GM18511 (cell line): ENCODE measurements around the gene PRKCH.

Experiments
- ATAC-seq: cut with Tn5 transposase; IDR thresholded peaks from one replicate; pipeline ENCODE4 v1.9.1; 2021; ENCODE audit warnings: mild to moderate bottlenecking, moderate library complexity; ENCODE audit not compliant: unreplicated experiment

The PRKCH gene

DNA sequence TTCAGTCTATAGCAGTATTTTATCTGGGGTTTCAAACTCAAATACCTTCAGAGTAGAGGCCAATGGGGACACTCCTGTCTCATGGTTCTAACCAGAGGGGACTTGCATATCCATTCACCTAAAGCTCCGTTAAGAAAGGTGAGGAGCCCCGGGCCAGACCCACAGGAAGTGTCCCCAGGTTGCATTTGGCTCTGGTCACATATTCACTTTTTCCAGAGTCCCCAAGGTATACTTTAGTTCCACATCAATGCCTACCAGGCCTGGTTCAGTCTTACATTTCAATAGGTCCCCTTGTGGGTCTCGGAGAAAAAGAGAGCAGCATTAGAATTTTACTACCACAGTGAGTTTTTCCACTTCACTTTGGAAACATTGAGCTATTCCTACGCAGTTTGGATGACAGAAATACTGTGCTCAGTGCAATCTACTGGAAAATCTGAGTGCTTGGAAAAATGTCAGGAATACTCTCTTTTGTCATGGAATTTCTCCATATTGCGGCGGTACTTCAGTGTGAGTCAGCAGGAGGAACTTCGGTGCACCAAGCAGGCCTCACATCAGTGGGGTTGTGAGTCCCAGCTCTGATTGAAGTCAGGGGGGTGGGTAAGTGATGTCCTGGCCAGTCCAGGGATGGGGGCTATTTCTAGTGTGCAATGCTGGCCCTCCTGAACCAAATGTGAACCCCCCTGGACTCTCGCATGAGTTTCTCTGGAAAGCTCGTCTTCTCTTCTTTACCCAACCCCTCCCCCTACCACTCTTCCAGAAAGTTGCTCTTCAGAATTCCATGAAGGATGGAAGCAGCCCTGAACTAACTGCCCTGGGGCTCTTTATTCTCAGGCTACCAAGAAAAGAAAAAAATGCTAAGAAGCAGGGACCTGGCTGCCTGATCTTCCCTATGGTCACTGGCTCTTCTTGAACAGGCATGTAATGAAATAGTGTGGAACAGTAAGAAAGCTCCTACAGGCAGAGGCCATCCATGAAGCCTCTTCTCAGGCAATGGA lies 184.7 kb downstream of the PRKCH start:
- ATAC-seq, result no peak

DNA sequence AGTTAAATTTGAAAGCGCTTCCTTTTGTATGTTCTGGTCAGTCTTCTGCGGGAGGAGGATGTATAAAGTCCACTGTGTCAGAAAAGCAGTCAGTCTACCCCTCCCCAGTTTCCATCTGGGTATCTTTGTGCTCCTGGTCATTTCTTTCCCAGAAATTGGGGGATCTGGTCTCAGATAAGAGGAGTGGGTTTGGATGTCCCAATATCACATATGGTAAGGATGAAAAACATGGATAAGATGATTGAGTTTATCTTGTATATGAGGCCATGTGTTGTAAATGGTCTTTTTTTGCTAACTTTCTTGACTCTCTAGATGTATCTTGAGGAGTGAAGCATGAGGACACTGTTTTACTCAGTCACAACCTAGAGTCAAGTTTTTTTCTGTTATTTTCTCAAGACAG lies 187.1 kb downstream of the PRKCH start:
- ATAC-seq, result no peak

DNA sequence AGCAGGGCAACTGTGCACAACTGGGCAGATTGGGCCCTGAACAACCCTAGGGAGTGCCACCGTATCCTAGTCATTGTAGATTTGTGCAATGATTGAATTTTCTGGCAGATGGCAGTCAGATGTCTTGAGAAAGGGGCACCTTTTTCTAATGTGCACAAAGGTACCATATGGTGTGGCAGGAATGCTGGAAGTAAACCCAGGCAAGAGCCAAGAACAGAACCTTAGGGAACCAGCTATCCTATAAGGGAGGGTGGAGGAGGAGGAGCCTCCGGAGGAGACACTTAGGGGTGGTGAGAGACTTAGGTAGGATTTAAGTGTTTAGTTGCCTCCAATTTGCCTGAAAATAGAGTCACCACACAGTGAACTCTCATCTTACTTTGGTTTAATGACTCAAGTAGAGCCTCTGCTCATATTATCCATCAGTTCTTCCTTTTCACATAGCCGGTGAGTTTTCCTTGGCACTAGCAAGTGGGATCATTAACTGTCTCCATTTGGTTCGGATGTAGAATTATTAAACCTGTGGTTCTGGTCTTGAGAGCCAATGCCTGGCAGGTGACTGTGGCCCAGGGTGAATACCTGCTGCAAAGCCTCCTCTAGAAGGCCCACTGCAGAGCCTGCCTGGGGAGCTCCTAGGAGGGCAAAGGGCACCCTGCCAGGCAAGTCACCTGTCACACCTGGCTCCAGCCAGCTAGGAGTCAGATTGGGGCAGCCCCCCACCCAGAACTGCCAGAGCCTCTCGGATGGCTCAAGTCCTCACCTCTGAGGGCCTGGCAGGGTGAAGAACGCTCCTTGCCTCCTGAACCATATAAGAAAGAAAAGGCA lies 189.6 kb downstream of the PRKCH start:
- ATAC-seq, result no peak

DNA sequence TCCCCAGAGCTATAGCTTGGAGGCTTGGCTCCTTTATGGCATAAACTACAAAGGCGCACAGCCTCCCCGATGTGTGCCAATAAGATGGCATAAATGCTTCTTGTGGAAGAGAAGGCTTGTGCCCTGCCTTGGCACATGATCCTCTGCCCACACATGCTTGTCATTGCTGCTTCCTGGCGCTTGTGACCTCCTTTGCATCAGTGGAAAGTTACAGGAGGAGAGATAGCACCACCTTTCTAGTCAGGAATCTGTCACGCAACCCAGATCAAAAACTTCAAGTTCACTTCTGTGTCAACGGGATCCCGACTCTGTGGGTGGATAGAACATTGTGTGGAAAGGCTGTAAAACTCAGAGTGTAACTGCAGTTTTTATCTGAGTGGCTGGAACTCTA lies 190.2 kb downstream of the PRKCH start:
- ATAC-seq, result no peak

DNA sequence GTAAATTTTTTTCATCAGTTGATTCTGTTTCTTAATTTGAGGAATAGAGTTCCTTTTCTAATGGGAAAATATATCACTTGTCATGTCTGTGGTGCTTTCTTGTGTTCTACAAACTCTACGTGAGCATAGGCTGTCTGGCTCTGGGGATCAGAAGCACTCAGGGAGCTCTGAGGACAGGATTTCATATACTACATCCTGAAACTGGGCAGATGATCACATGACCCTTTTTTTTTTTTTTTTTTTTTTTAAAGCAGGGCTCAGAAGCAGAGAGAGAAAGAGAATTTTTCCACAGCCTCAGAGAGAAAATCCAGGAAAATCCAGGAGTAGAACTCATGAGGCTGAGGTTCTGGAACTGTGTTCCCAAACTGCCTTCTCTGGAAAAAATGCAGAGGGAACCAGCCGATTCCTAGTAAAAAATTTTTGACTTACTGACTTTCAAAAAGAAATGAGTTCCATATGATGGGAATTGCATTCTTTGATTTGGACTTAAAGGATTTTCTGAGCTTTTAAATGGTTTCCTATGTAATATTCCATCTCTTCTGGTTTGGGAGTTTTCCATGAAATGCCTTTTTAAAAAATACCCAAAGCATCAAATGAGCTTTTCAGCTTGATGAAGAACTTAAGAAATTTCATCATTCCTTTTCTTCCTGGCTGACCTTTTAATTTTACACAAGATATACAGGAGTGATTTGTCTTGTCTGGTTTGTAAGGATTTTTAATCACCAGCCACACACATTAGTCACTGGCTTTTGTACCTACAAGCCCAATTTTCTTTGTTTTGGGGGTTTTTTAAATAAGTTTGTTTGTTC lies 190.9 kb downstream of the PRKCH start:
- no peak for ATAC-seq

DNA sequence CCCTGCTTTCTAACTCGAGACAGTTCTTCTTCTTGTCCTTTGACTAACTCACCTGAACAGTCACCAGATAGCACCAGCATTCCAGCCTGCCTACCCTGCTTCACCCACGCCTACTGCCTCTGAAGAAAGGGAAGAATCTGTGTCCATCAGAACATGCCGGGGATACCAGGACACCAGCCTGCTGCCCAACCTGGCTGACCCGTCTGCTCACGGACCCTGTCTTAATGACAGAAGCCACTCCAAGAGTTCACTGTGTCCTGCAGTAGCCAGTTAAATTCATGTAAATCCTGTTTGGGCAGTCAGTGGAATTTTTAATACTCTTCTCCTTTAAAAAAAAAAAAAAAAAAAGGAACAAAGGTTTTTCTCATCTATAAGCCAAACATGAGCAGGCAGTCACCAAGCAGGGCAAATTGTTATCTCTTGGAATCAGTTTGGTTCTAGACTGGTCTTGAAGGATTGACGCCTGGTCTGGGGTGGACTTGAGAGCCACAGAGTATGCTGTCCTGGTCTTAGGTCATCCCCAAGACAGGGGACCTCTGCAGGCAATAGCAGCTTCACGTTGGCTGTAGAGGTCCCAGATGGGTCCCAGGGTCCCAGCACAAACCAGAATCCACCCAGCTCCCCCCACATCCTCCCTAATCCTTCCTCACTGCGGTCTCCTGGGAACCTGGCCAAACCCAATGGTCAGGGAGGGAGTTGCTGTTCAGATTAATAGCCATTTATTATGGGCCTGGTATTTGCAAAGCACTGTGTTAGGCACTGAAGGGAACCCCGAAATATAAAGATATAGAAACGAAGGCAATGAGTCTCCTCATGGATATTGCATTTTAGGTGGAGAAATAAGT lies 192.8 kb downstream of the PRKCH start:
- no peak for ATAC-seq

DNA sequence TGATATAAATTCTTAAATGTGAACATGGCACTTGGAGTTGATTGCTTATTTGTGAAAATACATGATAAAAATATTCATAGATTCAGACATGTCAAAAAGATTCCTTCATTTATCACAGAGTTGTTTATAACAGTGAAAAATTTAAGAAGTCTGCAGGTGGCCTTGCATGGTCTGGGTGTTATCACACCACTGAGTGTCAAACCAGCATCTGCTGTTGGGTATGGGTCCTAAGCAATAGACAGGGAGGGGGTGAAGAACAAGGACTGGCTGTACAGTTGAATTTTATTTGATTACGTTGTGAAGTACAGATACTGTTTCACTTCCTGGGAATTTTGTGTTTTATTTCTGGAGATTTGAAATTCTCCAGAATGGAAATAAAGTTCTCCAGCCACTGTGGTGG lies 193.5 kb downstream of the PRKCH start:
- ATAC-seq, result no peak

DNA sequence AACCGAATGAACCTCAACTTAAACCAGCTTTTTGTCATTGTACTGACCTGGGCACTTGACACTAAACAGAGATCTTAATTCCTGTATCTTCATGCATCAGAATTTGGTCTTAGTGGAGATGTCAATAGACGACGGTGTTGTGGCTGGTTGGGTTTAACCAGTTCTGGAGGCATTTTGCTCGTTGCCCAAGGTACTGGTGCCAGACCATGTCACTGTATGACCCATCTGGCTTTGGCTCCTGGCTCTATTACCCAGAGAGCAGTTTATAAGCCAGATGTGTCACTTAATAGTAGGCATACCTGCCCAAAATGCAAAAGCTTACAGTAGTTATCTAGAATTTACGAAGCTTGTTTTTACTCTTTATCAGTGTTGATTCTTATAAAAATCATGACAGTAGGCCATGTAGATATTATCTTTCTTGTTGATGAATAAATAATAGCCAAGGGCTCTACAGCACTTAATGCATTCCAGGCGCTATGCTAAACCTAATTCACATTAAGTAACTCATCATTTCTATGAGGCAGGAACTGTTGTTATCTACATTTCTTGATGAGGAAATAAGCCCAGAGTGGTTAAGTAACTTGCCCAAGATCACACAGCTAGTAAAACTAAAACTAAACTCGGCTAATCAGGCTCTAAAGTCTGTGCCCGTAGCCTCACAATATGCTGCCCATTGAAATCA lies 194.2 kb downstream of the PRKCH start:
- no peak for ATAC-seq

DNA sequence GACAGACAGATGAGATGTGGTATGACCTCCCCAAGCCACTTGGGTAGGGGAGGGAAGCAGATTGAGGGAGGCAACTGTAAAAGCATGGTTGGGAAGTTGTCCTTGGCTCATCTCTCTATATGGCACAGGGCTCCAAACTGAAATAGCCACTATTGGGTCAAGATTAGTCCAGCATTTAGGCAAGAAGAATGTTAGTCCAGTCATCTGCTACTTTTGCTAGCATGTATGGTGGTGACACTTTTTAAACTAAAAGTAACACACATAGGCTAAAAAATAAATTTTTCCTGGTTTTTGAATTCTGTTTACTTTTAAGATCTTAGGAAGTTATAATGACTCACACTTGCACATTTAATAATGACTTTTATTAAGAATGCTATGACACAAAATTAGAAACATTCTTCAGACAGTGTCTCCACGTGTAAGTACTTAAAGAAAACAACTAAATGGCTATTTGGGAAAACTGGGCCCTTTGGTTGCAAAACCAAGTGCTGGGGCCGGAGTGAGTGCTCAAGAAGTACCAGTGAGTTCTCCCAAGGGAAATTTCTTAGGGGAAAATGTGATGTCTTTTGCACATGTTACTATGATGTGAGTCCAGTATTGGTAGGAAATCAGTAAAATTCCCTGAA lies 194.9 kb downstream of the PRKCH start:
- ATAC-seq, result no peak

DNA sequence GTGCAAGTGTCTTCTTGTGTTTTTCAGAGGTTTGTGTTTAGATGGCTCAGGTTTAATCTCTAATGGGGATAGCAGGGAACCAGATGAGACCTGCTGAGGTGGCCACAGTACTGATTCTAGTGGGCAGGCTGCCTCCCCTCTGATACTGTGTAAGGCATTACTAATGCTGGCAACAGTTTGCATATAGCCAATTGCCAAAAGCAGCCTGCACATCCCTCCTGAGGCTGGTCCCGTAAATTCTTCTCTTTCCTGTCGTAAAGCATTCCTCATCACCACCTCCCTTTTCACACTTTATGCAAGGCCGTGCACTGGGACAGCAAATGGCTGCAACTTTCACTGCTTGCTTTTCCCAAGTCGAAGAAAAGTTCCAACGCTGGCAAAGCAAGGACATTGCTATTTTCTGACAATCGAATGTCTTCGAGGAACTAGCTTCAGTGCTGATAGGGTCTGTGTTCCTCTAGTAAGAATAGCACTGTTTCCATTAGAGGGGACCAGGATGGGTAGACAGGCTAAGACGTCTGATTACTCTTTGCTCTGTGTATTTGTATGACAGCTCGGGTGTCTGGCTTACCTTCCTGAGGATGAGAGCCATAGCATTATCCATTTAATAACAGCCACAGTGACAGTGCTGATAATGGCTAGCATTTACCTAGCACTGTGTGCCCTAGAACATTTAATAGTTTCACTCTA lies 195.7 kb downstream of the PRKCH start:
- ATAC-seq, result no peak

DNA sequence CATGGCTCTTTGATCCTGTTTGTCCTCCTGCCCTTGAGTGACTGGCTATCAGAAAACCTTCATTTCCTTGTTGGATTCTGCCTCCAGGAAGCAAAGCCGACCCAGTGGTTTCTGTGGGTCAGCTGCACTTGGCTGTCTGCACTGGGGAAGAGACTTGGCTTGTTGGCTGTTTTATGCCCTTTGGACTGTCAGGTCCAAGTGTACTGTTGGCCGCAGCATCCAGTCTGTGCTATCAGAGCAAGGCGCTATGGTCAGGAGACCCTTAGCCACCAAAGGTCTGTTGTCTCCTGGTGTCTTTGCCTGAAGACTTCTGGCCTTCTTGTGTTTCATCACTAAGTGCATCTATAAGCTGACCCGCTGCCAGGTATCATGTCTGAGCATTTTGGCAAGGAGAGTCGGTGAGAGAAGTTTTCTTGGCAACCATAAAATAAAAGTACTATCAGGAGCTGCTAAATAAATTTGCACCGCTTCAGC lies 196.6 kb downstream of the PRKCH start:
- ATAC-seq, result no peak

DNA sequence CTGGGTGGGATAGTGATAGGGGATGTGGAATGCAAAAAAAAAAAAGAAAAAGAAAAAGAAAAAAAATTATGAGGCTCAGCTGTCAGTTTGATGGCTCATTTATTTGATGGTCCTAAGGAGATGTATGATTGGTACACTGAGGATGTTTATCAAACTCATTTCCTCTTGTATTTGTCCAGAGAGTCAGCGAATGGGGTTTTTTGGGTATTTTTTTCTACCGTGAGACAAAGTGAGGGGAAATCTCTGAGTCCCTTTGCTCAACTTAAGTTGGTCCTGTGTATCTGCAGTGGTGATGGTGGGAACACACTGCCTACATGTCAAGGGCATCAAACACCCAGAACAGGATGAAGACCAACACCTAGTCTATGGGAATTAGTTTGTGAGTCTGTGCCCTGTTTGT lies 197.0 kb downstream of the PRKCH start:
- peak; percentile 44 for ATAC-seq

DNA sequence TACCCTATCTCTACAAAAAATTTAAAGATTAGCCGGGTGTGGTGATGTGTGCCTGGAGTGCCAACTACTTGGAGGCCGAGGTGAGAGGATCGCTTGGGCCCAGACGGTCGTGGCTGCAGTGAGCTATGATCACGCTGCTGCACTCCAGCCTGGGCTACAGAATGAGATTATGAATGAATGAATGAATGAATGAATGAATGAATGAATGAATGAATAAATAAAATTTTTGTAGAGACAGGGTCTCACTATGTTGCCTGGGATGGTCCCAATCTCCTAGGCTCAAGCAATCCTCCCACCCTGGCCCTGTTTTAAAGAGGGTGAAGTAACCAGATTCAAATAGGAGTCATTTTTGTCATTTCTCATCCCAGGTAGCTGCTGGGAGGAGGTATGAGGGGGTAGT lies 197.7 kb downstream of the PRKCH start:
- ATAC-seq, result no peak

DNA sequence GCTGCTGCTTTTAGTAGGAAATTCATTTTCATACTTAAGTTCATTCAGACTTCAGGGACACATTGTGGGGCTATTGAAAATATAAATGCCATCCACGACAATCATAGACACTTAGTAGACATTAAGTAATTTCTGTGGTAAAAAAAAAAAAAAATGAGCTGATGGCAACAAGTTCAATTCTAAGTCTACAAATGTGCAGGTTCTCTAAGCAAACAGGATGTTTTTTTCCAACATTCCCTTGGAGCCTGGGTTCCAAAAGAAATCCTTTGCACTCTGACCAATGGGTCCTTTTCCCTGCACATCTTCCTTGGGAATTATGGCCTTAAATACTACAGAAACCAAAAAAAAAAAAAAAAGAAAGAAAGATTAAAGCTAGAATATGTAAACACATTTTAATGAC lies 198.4 kb downstream of the PRKCH start:
- no peak for ATAC-seq

DNA sequence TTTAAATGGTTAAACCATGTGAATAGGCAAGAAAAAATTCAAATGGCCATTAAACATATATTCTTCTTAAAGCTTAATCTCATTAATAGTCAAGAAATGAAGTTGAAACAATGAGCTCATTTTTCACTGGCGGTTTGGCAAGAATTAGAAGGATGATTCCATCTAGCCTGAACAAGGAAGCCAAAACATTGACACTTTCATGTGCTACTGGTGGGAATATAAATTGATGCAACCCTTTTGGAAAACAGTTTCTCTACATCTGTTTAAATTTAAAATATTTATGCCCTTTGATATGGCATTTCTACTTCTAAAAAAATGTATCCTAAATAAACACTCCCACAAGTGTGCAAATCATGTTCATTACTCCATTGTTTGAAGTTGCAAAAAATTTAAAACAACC lies 199.2 kb downstream of the PRKCH start:
- ATAC-seq, result no peak

DNA sequence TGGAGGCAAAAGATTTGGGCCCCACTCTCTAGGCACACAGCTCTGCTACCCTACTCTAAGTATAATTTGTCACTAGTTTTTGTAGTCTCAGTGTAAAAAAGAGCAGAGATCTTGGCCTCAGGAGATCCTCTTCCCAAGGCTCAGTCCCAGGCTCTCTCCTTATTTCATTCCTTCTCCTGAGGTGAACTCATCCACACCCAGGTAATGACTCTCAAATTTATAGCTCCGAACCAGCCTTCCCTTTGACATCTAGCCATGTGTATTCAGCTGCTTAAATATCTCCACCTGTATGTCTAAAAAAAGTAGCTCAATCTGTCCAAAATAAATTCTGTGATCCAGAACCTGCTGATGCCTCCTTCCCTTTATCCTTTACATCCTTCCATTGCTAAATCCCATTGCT lies 200.4 kb downstream of the PRKCH start:
- ATAC-seq, result no peak

DNA sequence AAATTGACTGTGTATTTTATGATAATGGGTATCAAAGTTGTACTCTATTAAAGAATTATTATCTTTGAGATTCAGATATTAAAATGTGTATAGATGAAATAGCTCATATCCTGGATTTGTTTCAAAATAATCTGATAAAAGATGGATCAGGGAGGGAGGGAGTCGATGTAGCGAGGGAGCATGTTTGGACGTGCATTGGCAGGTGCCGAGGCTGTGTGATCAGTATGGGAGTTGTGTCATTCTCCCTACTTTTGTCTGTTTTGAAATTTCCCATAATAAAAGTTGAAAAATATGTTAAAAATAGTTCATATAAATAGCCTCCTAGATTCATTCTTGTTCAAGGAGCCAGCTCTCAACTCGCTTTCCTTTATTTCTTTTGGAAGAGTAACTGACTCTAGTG lies 202.4 kb downstream of the PRKCH start:
- ATAC-seq, result no peak

DNA sequence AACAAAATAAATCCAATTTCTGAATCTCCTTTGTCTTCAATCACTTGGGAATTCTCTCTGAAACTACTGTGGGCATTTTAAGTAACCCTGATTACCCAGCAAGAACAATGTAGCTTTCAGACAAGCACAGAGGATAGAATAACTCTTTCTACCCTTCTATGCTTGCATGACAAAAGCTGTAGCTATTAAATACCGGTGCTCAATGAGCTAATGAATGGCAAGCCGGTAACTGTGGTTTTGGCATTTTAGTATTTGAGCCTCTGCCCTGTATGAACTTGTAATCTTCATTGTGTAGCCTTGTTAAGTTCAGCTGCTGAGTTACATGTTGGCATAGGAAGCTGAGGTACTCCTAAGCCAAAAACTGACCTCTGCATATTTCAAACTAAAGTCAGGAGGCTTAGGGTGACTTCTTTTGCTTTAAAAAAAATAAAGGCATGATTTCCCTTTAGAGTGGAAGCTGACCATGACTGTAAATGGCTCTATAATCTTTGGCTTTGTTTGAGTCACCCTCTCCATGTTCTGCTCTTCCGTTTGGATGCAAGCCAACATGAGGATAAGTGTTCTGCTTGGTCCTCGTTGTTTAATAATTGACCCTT lies 202.9 kb downstream of the PRKCH start:
- ATAC-seq, result no peak
